ENCODE data around the gene CBX1. TPM values are rescaled to one million over a fixed set of nuclear protein-coding genes. Genes with fewer than 3 reads are reported as not detected.

CBX1 gene
- polyA plus RNA-seq, 1 donor (not counting 4 experiments of a cell fraction or from before 2014, with no cell fraction given): 42.3 TPM

DNA sequence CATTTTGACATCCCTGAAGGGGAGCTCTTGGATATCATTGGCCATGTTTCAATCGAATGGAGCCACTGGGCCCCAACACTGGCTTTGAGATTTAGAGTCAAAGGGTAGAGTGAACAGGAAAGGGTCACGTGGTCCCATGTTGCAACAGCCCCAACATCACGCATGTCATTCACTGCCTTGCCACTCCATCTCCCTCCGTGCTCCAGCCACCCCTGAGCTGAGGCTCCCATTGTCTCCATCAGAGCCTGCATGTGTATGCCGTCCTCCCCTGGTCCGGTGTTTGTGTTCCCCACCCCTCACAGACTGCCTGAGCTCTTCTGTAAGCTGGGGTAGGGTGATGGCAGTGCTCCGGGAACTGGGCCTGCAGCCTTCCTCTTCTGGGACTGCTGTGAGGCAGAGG, 41.0 kb downstream of the CBX1 start:
- Histone ChIP-seq H3K79me2 (ENCODE audit: control insufficient read depth, insufficient read depth, low read length) (peaks cover 44% of the 10 kb centered on the region), H3K9me1 (ENCODE audit: control insufficient read depth, extremely low read depth, insufficient read depth, low read length) (peaks cover 2% of the 10 kb centered on the region), H3K4me2 (ENCODE audit: control insufficient read depth, extremely low read depth, insufficient read depth, low read depth, low read length) (no peak overlapping the region), H2AFZ (ENCODE audit: control insufficient read depth, low read length) (no peak overlapping the region), H3K9ac (ENCODE audit: control insufficient read depth, extremely low read depth, insufficient read depth, low read length) (no peak overlapping the region), H3K4me1 (ENCODE audit: control insufficient read depth, extremely low read depth, insufficient read depth, low read length) (peaks cover 13% of the 10 kb centered on the region), H3K27me3 (ENCODE audit: control insufficient read depth, extremely low read depth, insufficient read depth, low read length) (no peaks in the 10 kb centered on the region), H3K36me3 (ENCODE audit: control insufficient read depth in 2 of 2, extremely low read depth in 1 of 2, insufficient read depth in 2 of 2, low read length in 2 of 2) (peaks cover 56 to 73% of the 10 kb centered on the region in 2 experiments), H3K27ac (ENCODE audit: control insufficient read depth, insufficient read depth, low read length) (no peak overlapping the region), H3K9me3 (ENCODE audit: control insufficient read depth, low read depth, low read length) (no peaks in the 10 kb centered on the region), H4K20me1 (ENCODE audit: control insufficient read depth, extremely low read depth, insufficient read depth, low read length) (peaks cover 6% of the 10 kb centered on the region), H3K4me3 (ENCODE audit: control insufficient read depth in 2 of 3, extremely low read depth in 1 of 3, insufficient read depth in 2 of 3, low read depth in 1 of 3, low read length in 3 of 3) (no peak overlapping the region)
- TF ChIP-seq, protein P1, sequence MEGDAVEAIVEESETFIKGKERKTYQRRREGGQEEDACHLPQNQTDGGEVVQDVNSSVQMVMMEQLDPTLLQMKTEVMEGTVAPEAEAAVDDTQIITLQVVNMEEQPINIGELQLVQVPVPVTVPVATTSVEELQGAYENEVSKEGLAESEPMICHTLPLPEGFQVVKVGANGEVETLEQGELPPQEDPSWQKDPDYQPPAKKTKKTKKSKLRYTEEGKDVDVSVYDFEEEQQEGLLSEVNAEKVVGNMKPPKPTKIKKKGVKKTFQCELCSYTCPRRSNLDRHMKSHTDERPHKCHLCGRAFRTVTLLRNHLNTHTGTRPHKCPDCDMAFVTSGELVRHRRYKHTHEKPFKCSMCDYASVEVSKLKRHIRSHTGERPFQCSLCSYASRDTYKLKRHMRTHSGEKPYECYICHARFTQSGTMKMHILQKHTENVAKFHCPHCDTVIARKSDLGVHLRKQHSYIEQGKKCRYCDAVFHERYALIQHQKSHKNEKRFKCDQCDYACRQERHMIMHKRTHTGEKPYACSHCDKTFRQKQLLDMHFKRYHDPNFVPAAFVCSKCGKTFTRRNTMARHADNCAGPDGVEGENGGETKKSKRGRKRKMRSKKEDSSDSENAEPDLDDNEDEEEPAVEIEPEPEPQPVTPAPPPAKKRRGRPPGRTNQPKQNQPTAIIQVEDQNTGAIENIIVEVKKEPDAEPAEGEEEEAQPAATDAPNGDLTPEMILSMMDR (optimal IDR thresholded peaks at IDR 0.05 in 1 of 3, IDR thresholded peaks at IDR 0.05 in 1 of 3, conservative IDR thresholded peaks at IDR 0.05 in 1 of 3; ENCODE audit: extremely low read depth in 1 of 3, insufficient read depth in 2 of 3, low read length in 3 of 3): no peak
- TF ChIP-seq EZH2 (IDR thresholded peaks at IDR 0.05; ENCODE audit: low read length): no peak
- FAIRE-seq: no peak
- dilution Hi-C loops (cut with MboI; ENCODE audit: extremely low pct_ligation_motif_present, low sequenced_read_pairs): no loop called here
- DNase-seq (ENCODE audit: low read depth, low spot score): no peak

DNA sequence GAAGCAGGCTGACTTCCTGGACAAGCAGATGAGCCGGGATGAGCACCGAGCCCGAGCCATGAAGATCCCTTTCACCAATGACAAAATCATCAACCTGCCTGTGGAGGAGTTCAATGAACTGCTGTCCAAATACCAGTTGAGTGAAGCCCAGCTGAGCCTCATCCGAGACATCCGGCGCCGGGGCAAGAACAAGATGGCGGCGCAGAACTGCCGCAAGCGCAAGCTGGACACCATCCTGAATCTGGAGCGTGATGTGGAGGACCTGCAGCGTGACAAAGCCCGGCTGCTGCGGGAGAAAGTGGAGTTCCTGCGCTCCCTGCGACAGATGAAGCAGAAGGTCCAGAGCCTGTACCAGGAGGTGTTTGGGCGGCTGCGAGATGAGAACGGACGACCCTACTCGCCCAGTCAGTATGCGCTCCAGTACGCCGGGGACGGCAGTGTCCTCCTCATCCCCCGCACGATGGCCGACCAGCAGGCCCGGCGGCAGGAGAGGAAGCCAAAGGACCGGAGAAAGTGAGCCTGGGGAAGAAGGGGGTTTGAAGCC, 42.1 kb downstream of the CBX1 start:
- Histone ChIP-seq H3K4me2 (ENCODE audit: control insufficient read depth, extremely low read depth, insufficient read depth, low read depth, low read length) (no peak overlapping the region), H3K4me1 (ENCODE audit: control insufficient read depth, extremely low read depth, insufficient read depth, low read length) (peaks cover 19% of the 10 kb centered on the region), H3K27me3 (ENCODE audit: control insufficient read depth, extremely low read depth, insufficient read depth, low read length) (no peaks in the 10 kb centered on the region), H2AFZ (ENCODE audit: control insufficient read depth, low read length) (no peak overlapping the region), H4K20me1 (ENCODE audit: control insufficient read depth, extremely low read depth, insufficient read depth, low read length) (peaks cover 6% of the 10 kb centered on the region), H3K79me2 (ENCODE audit: control insufficient read depth, insufficient read depth, low read length) (peaks cover 49% of the 10 kb centered on the region), H3K9ac (ENCODE audit: control insufficient read depth, extremely low read depth, insufficient read depth, low read length) (no peak overlapping the region), H3K9me1 (ENCODE audit: control insufficient read depth, extremely low read depth, insufficient read depth, low read length) (peaks cover 2% of the 10 kb centered on the region), H3K36me3 (ENCODE audit: control insufficient read depth in 2 of 2, extremely low read depth in 1 of 2, insufficient read depth in 2 of 2, low read length in 2 of 2) (peaks cover 56 to 69% of the 10 kb centered on the region in 2 experiments), H3K27ac (ENCODE audit: control insufficient read depth, insufficient read depth, low read length) (no peak overlapping the region), H3K9me3 (ENCODE audit: control insufficient read depth, low read depth, low read length) (no peaks in the 10 kb centered on the region), H3K4me3 (ENCODE audit: control insufficient read depth in 2 of 3, extremely low read depth in 1 of 3, insufficient read depth in 2 of 3, low read depth in 1 of 3, low read length in 3 of 3) (no peak overlapping the region)
- TF ChIP-seq EZH2 (IDR thresholded peaks at IDR 0.05; ENCODE audit: low read length): no peak
- TF ChIP-seq, protein P1 (optimal IDR thresholded peaks at IDR 0.05 in 1 of 3, IDR thresholded peaks at IDR 0.05 in 1 of 3, conservative IDR thresholded peaks at IDR 0.05 in 1 of 3; ENCODE audit: extremely low read depth in 1 of 3, insufficient read depth in 2 of 3, low read length in 3 of 3): no peak
- dilution Hi-C loops (cut with MboI; ENCODE audit: extremely low pct_ligation_motif_present, low sequenced_read_pairs): no loop called here
- FAIRE-seq (no peak), DNase-seq (ENCODE audit: low read depth, low spot score) (no peak)
